GM21619 (cell line): ENCODE measurements around the gene SPINK7.
"Not testable (repeated sequence)": the region's sequence is repeated elsewhere in the genome, so short reads cannot be mapped to it uniquely, and the experiment has no call there.

Experiments
- ATAC-seq: cut with Tn5 transposase; IDR thresholded peaks from one replicate; pipeline ENCODE4 v1.9.1; 2021; ENCODE audit not compliant: unreplicated experiment

The SPINK7 gene

GRCh38 chr5:148312153-148312552 is at the start of gene SPINK7:
Gene SPINK7 (plus strand): TSS chr5:148312423. CDS start chr5:148312484, 61 bp downstream.
- no peak for ATAC-seq

DNA sequence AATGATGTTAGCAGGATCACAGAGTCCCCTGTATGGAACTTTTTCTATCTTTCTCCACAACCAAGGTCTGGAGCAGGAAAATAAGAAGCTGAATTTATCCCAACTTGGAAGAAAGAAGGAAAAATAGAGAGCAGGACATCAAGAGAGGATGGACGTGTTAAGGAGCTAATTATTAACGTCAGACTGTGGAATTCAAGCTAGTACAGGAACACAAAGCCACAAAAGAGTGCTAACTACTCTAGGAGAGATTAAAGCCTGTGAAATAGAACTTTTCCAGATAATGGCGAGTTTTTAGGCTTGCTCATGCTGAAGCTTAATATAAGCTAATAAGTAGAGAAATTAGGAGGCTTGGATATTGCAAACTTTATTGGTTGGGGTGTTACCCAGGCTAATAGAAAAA is 44.3 kb upstream of the SPINK7 start:
- ATAC-seq = no peak

DNA sequence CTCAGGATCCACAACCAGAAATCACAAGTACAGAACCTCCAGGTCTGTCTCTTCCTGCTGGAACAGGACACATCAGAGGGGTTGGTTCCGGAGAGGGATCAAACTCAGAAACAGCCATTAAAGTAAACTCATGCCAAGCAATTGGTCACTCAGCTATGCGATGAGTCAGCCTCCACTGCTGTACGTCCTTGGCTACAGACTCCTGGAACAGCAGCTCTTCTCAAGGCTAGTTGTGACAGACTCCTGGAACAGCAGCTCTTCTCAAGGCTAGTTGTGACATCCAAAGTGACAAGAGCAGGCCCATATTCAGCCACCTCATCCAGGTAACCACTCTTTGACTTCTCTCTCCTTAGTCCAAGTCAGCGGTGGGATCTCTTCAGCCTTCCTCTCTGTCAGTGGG is 43.7 kb upstream of the SPINK7 start, which contains the start of gene SPINK13:
TSS of gene SPINK13 (plus strand) at position 229 of the 400 bp plus-strand sequence. CDS start 1,279 bp downstream, outside the sequence.
- no peak for ATAC-seq

- ATAC-seq = not testable (repeated sequence)
These were observed 37.1 kb upstream of the SPINK7 start for GRCh38 chr5:148275129-148275528.

DNA sequence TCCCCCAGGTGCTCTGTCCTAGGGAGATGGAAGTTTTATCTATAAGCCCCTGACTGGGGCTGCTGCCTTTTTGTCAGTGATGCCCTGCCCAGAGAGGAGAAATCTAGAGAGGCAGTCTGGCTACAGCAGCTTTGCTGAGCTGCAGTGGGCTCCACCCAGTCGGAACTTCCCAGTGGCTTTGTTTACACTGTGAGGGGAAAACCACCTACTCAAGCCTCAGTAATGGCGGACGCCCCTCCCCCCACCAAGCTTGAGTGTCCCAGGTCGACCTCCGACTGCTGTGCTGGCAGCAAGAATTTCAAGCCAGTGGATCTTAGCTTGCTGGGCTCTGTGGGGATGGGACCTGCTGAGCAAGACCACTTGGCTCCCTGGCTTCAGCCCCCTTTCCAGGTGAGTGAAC is 31.3 kb upstream of the SPINK7 start:
- ATAC-seq = not testable (repeated sequence)

GRCh38 chr5:148281336-148281735 is 30.9 kb upstream of the SPINK7 start:
- ATAC-seq = not testable (repeated sequence)

- ATAC-seq = no peak
These were observed 21.7 kb upstream of the SPINK7 start for GRCh38 chr5:148290271-148291195.

DNA sequence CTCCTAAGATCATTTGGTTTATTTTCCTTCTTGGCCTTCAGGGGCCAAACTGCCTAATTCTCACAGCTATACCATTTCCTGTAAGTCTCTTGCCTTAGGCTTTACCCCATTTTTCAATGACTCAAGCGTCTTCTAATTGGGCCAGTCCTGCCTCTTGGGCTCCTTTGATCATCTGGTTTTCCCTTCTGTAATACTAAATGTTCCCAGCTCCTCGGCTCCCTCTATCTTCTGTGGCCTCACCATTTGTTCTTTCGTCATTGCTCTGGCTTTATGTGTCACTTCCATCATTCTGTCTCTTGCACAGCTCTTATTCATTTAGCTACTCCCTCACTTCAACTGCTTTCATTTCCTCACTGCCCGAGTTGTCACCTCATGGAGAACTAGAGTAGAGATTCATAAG is 14.5 kb upstream of the SPINK7 start:
- no peak for ATAC-seq

- no peak for ATAC-seq
These were observed 5.8 kb upstream of the SPINK7 start for GRCh38 chr5:148306446-148306845.

DNA sequence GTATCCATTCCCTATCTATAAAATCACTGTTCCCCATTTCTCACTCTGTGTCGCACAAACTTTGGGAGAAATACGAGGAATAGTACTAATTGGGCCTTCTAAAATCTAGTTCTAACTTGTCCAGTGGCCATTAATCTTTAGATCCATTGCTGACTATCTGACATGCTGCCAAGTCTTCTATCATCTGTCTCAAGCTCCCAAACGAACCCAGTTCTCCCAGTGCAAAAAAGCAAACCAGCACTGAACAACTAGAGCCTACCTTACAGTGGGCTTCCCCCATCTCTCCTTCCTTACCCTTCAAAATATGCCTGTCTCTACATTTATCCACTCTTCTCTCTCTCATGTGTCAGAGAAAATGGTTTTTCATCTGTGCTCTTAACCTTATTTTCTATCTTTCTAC is 3.2 kb upstream of the SPINK7 start:
- no peak for ATAC-seq

- no peak for ATAC-seq
These were observed 2.5 kb upstream of the SPINK7 start for GRCh38 chr5:148309746-148310145.

DNA sequence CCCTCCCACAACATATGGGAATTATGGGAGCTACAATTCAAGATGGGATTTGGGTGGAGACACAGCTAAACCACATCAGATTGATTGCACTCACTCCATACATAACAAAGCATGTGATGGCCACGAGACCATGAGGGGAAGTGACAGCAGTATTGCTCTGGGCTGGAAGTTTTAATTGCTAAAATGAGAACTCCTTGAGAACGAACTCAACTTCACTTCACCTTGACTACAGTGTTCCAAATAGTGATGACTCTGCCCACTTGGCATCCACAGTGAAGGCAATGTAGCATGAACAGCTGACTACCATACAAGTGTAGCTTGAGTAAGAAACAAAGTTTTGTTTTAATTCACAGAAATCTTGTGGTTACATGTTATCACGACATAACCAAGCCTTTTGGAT is 739 bp upstream of the SPINK7 start:
- no peak for ATAC-seq

- ATAC-seq = no peak
These were observed 2.0 kb downstream of the SPINK7 start for GRCh38 chr5:148314187-148314586.

DNA sequence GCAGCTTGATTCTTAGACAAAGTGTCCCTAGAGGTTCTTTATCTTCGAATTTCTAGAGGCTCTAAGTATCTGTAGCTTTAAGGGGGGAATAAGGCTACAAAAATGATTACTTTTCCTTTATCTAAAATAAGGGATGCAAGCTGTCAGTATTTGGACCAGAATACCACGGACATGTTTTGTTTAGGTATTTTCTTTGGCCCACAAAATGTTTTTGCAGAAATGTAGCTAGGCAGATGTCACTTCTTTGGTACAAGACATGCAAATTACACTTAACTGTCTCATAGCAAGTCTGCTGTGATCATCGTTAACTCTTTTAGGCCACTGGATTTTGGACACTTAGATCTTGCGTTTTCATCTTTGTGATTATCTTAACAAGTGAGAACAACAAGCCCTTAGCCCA is 2.5 kb downstream of the SPINK7 start:
- no peak for ATAC-seq

DNA sequence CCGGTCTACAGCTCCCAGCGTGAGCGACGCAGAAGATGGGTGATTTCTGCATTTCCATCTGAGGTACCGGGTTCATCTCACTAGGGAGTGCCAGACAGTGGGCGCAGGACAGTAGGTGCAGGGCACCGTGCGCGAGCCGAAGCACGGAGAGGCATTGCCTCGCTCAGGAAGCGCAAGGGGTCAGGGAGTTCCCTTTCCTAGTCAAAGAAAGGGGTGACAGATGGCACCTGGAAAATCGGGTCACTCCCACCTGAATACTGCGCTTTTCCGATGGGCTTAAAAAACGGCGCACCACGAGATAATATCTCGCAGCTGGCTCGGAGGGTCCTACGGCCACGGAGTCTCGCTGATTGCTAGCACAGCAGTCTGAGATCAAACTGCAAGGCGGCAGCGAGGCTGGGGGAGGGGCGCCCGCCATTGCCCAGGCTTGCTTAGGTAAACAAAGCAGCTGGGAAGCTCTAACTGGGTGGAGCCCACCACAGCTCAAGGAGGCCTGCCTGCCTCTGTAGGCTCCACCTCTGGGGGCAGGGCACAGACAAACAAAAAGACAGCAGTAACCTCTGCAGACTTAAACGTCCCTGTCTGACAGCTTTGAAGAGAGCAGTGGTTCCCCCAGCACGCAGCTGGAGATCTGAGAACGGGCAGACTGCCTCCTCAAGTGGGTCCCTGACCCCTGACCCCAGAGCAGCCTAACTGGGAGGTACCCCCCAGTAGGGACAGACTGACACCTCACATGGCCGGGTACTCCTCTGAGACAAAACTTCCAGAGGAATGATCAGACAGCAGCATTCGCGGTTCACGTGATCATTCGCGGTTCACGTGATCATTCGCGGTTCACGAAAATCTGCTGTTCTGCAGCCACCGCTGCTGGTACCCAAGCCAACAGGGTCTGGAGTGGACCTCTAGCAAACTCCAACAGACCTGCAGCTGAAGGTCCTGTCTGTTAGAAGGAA is 8.1 kb downstream of the SPINK7 start:
- not testable (repeated sequence) for ATAC-seq

- no peak for ATAC-seq
These were observed 21.1 kb downstream of the SPINK7 start for GRCh38 chr5:148333262-148333849.

DNA sequence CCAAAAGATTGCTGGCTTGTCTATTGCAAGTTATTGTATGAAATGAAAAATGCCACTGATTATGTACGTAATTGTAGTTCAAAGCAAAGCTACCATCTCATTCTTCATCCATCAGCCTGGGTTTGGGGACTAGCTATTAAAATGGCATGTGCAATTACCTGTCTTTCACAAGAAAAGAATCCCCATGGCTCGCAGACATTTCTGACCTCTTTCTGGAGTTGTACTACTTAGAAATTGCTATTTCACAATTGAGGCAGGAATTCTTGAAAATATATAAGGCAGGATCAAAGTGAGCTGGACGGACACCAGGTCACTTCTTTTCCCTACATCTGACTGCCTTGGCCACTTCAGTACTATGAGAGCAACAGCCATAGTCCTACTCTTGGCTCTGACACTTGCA is 23.0 kb downstream of the SPINK7 start, which contains the start of gene SPINK9:
TSS of gene SPINK9 (plus strand) at position 301 of the 400 bp plus-strand sequence. CDS start at position 356, 55 bp downstream.
- no peak for ATAC-seq

- ATAC-seq = peak; percentile 81
These were observed 24.6 kb downstream of the SPINK7 start for GRCh38 chr5:148336704-148337435.

DNA sequence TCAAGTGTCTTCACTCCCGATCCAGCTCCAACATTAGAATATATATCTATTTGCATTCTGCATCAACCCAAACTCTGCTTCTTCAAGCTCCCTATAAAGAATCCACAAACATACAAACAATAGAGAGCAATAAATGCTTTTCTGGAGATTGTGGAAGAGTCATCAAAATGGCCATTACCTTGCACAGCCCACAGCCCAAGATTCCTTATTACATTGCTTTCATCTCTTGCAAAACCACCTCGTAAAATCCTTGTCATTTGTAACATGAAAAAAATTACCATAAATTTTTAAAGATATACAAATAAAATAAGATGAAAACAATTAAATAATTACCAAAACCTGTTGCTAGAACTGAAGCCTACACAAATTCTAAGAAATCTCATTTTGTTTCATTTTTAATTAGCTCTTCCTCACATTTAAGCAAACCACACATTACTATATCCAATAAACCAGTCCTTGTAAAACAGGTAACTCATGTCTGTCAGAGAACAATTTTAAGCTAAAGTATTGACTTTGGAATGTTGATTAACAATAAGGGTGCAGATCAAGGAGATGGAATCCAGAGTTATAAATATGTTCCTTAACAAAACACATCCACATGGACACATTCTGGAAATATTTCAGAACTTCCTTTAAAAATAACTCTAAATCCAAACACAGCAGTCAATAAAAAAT is 30.3 kb downstream of the SPINK7 start:
- no peak for ATAC-seq

- no peak for ATAC-seq
These were observed 30.8 kb downstream of the SPINK7 start for GRCh38 chr5:148343046-148343407.
